22Rv1 (cell line): Measurements from ENCODE around the gene CCDC40.

ENCODE experiments used
- H3K27ac ChIP-seq: fragments of 450-650 bp; 2 replicates; pipeline ENCODE4 v1.5.1; 2017
- ZFX ChIP-seq: fragments of 450-650 bp; IDR thresholded peaks from 2 replicates; pipeline ENCODE4 v1.6.1; 2017; ENCODE audit warnings: antibody characterized with exemption, borderline replicate concordance
- TF ChIP-seq, protein P1 (sequence below): fragments of 450-650 bp; IDR thresholded peaks from 2 replicates; pipeline ENCODE4 v1.5.1; 2017; ENCODE audit warnings: mild to moderate bottlenecking

The CCDC40 gene

GRCh38 chr17:80116921-80117380 is 80.5 kb downstream of the CCDC40 start:
- H3K27ac ChIP-seq, result no peak overlapping the region
- TF ChIP-seq, protein P1, sequence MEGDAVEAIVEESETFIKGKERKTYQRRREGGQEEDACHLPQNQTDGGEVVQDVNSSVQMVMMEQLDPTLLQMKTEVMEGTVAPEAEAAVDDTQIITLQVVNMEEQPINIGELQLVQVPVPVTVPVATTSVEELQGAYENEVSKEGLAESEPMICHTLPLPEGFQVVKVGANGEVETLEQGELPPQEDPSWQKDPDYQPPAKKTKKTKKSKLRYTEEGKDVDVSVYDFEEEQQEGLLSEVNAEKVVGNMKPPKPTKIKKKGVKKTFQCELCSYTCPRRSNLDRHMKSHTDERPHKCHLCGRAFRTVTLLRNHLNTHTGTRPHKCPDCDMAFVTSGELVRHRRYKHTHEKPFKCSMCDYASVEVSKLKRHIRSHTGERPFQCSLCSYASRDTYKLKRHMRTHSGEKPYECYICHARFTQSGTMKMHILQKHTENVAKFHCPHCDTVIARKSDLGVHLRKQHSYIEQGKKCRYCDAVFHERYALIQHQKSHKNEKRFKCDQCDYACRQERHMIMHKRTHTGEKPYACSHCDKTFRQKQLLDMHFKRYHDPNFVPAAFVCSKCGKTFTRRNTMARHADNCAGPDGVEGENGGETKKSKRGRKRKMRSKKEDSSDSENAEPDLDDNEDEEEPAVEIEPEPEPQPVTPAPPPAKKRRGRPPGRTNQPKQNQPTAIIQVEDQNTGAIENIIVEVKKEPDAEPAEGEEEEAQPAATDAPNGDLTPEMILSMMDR, result no peak
- TF ChIP-seq ZFX, result no peak

- no peak overlapping the region for H3K27ac ChIP-seq
- TF ChIP-seq, protein P1, result no peak
- TF ChIP-seq ZFX, result no peak
These were observed 81.3 kb downstream of the CCDC40 start for GRCh38 chr17:80117491-80118401.

DNA sequence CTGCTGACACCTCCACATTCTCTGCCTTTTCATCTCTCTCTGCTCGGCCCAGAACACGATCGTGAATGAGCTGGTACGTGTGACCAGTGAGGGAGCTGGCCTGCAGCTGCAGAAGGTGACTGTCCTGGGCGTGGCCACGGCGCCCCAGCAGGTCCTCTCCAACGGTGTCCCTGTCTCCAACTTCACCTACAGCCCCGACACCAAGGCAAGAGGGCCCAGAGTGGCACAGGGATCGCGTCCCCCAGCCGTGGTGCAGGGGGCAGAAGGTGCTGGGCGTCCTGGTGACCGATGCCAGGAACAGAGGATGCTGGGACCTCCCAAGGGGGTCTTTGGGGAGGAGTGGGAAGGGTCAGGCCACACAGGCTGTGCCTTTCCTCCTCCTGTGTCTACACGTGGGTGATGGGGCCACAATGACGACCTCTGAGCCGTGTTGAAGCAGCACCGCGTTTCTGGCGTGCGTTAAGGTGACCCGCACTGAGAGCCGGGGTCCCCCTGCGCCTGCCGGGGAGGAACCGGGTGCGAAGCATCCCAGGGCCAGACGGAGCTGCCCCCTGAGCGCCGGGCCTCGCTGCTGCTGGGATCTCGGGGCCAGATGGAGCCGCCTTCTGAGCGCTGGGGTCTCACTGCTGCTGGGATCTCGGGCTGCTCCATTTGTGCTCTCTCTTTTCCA is 82.3 kb downstream of the CCDC40 start:
- TF ChIP-seq, protein P1, result no peak
- TF ChIP-seq ZFX, result no peak
- H3K27ac ChIP-seq, result no peak overlapping the region

GRCh38 chr17:80119271-80119791 is 82.9 kb downstream of the CCDC40 start:
- TF ChIP-seq, protein P1, result no peak
- TF ChIP-seq ZFX, result no peak
- no peak overlapping the region for H3K27ac ChIP-seq

GRCh38 chr17:80119839-80120238 is 83.4 kb downstream of the CCDC40 start:
- TF ChIP-seq ZFX, result no peak
- TF ChIP-seq, protein P1, result no peak
- no peak overlapping the region for H3K27ac ChIP-seq

GRCh38 chr17:80122026-80122575 is 85.7 kb downstream of the CCDC40 start:
- TF ChIP-seq ZFX, result no peak
- TF ChIP-seq, protein P1, result no peak
- H3K27ac ChIP-seq, result no peak overlapping the region
